Neural cell (in vitro differentiated cells): ENCODE measurements around the gene ADARB1. TPM values are rescaled to one million over a fixed set of nuclear protein-coding genes. Genes with fewer than 3 reads are reported as not detected.

Experiments
- H2AFZ ChIP-seq: fragments of 200-600, 300-800 bp; sonication (generic), shearing (Covaris generic); 2 replicates; pipeline ENCODE4 v1.6.0; 2014; ENCODE audit warnings: low read depth, mild to moderate bottlenecking, antibody characterized with exemption, low read length, moderate library complexity
- H3F3A ChIP-seq: fragments of 200-600 bp; shearing (Covaris generic); 2 replicates; pipeline ENCODE4 v1.6.1; 2016; ENCODE audit warnings: mild to moderate bottlenecking, moderate library complexity, mixed read lengths, antibody characterized with exemption, low read length; ENCODE audit not compliant: insufficient read depth, poor library complexity, severe bottlenecking
- H3K27ac ChIP-seq: fragments of 200-600, 300-800 bp; sonication (generic), shearing (Covaris generic); 2 replicates; pipeline ENCODE4 v1.5.1; 2014; ENCODE audit warnings: mild to moderate bottlenecking, low read length, moderate library complexity
- H3K27me3 ChIP-seq: fragments of 300-800, 200-600 bp; sonication (generic), shearing (Covaris generic); 2 replicates; pipeline ENCODE4 v1.6.0; 2014; ENCODE audit warnings: mild to moderate bottlenecking, low read depth, low read length, moderate library complexity; ENCODE audit not compliant: insufficient read depth
- H3K36me3 ChIP-seq: fragments of 300-800, 200-600 bp; sonication (generic), shearing (Covaris generic); 2 replicates; pipeline ENCODE4 v1.5.1; 2014; ENCODE audit warnings: mild to moderate bottlenecking, antibody characterized with exemption, low read length, moderate library complexity; ENCODE audit not compliant: insufficient read depth
- H3K4me2 ChIP-seq: fragments of 300-800, 200-600 bp; sonication (generic), shearing (Covaris generic); 2 replicates; pipeline ENCODE4 v1.6.0; 2014; ENCODE audit warnings: mild to moderate bottlenecking, low read length
- H3K4me3 ChIP-seq: fragments of 300-800, 200-600 bp; sonication (generic), shearing (Covaris generic); 2 replicates; pipeline ENCODE4 v1.5.1; 2014; ENCODE audit warnings: mild to moderate bottlenecking, low read length, moderate library complexity
- H3K79me2 ChIP-seq: fragments of 200-600 bp; shearing (Covaris generic); replicated peaks from 2 replicates; pipeline ENCODE4 v1.6.0; 2014; ENCODE audit warnings: mild to moderate bottlenecking, low read length, moderate library complexity; ENCODE audit not compliant: insufficient read depth
- H3K9ac ChIP-seq: fragments of 300-800, 200-600 bp; sonication (generic), shearing (Covaris generic); 2 replicates; pipeline ENCODE4 v1.6.1; 2016; ENCODE audit warnings: mild to moderate bottlenecking, low read length, mixed read lengths
- H3K9me2 ChIP-seq: fragments of 200-600 bp; shearing (Covaris generic); 2 replicates; pipeline ENCODE4 v1.6.1; 2016; ENCODE audit warnings: mild to moderate bottlenecking, low read length, mixed read lengths; ENCODE audit not compliant: insufficient read depth
- H3K9me3 ChIP-seq: fragments of 200-600, 300-800 bp; sonication (generic), shearing (Covaris generic); 2 replicates; pipeline ENCODE4 v1.6.1; 2016; ENCODE audit warnings: mild to moderate bottlenecking, mixed run types, low read length, moderate library complexity, mixed read lengths
- H4K20me1 ChIP-seq: fragments of 200-600 bp; shearing (Covaris generic); 2 replicates; pipeline ENCODE4 v1.6.1; 2016; ENCODE audit warnings: mild to moderate bottlenecking, mixed run types; ENCODE audit not compliant: insufficient read depth
- CTCF ChIP-seq: fragments of 450-650 bp; IDR thresholded peaks from 2 replicates; pipeline ENCODE4 v1.5.1; 2014; ENCODE audit warnings: antibody characterized with exemption, mild to moderate bottlenecking, moderate library complexity; ENCODE audit not compliant: poor library complexity, severe bottlenecking
- EP300 ChIP-seq: fragments of 450-650 bp; conservative IDR thresholded peaks from 2 replicates; pipeline ENCODE4 v1.6.1; 2014; ENCODE audit warnings: antibody characterized with exemption, mild to moderate bottlenecking, moderate library complexity; ENCODE audit not compliant: poor library complexity, severe bottlenecking
- EZH2 ChIP-seq: fragments of 200-600, 300-800 bp; shearing (Covaris generic), sonication (generic); IDR thresholded peaks from 2 replicates; pipeline ENCODE4 v1.6.1; 2014; ENCODE audit warnings: antibody characterized with exemption, low read length, borderline replicate concordance, mild to moderate bottlenecking; ENCODE audit not compliant: insufficient read depth, poor library complexity, severe bottlenecking
- MXI1 ChIP-seq: fragments of 450-650 bp; conservative IDR thresholded peaks from 2 replicates; pipeline ENCODE4 v1.6.1; 2014; ENCODE audit warnings: antibody characterized with exemption, mild to moderate bottlenecking; ENCODE audit not compliant: poor library complexity, severe bottlenecking
- POLR2AphosphoS5 ChIP-seq: IDR thresholded peaks from 2 replicates; pipeline ENCODE4 v1.6.1; 2012
- RAD21 ChIP-seq: fragments of 450-650 bp; conservative IDR thresholded peaks from 2 replicates; pipeline ENCODE4 v1.6.1; 2014; ENCODE audit warnings: antibody characterized with exemption, mild to moderate bottlenecking, moderate library complexity
- REST ChIP-seq: IDR thresholded peaks from 2 replicates; pipeline ENCODE4 v1.6.1; 2012; ENCODE audit warnings: borderline replicate concordance
- SMC3 ChIP-seq: fragments of 450-650 bp; conservative IDR thresholded peaks from 2 replicates; pipeline ENCODE4 v1.6.1; 2014; ENCODE audit warnings: antibody characterized with exemption, mild to moderate bottlenecking, moderate library complexity; ENCODE audit not compliant: poor library complexity
- TAF1 ChIP-seq: IDR thresholded peaks from 2 replicates; pipeline ENCODE4 v1.6.1; 2012; ENCODE audit warnings: low read depth
- polyA plus RNA-seq: library from polyadenylated mRNA; depleted of rRNA; stranded (reverse); fragments of >200 nt; gene quantifications from 2 replicates; pipeline ENCODE4 v1.2.3, GENCODE V29; 2014

Gene ADARB1
- polyA plus RNA-seq, 1 donor from 2014 or later: 8.9 TPM

GRCh38 chr21:45095505-45095904 is 21.1 kb downstream of the ADARB1 start:
- no peak overlapping the region for H3K4me3 ChIP-seq
- H3K4me2 ChIP-seq: no peak overlapping the region
- H3K79me2 ChIP-seq: no peaks in the 10 kb centered on the region
- no peak overlapping the region for H3K9ac ChIP-seq
- H3K27me3 ChIP-seq: no peaks in the 10 kb centered on the region
- no peaks in the 10 kb centered on the region for H3K9me3 ChIP-seq
- no peak overlapping the region for H2AFZ ChIP-seq
- no peak for TF ChIP-seq EP300
- no peak for TF ChIP-seq CTCF
- no peak for TF ChIP-seq TAF1
- TF ChIP-seq SMC3: no peak
- TF ChIP-seq RAD21: no peak
- TF ChIP-seq EZH2: no peak
- TF ChIP-seq MXI1: no peak
- no peaks in the 10 kb centered on the region for H3K9me2 ChIP-seq
- no peaks in the 10 kb centered on the region for H3K36me3 ChIP-seq
- H3K27ac ChIP-seq: no peak overlapping the region
- no peaks in the 10 kb centered on the region for H4K20me1 ChIP-seq
- no peaks in the 10 kb centered on the region for H3F3A ChIP-seq

GRCh38 chr21:45096217-45096616 is 21.8 kb downstream of the ADARB1 start:
- Histone ChIP-seq H3K36me3 (no peaks in the 10 kb centered on the region), H3K27me3 (no peaks in the 10 kb centered on the region), H3K9ac (no peak overlapping the region), H3F3A (no peaks in the 10 kb centered on the region), H3K27ac (no peak overlapping the region), H3K4me2 (no peak overlapping the region), H3K79me2 (no peaks in the 10 kb centered on the region), H3K9me3 (no peaks in the 10 kb centered on the region), H4K20me1 (no peaks in the 10 kb centered on the region), H3K4me3 (no peak overlapping the region), H2AFZ (no peak overlapping the region), H3K9me2 (no peaks in the 10 kb centered on the region)
- no peak for TF ChIP-seq TAF1
- no peak for TF ChIP-seq REST
- no peak for TF ChIP-seq MXI1
- no peak for TF ChIP-seq RAD21
- no peak for TF ChIP-seq POLR2AphosphoS5
- no peak for TF ChIP-seq EZH2
